DMS 273 (cell line): Measurements from ENCODE around the gene ZNF782.
"Not testable (repeated sequence)": the region's sequence is repeated elsewhere in the genome, so short reads cannot be mapped to it uniquely, and the experiment has no call there.

Experiments
- DNase-seq: peaks from one replicate; lab custom pipeline; 2025; ENCODE audit not compliant: unreplicated experiment; lab: John Stamatoyannopoulos, UW

Gene ZNF782

GRCh38 chr9:96853781-96854650, at the start of gene ZNF782:
ZNF782 (minus strand) TSS chr9:96854514; CDS start chr9:96851961, 2,553 bp downstream.
- DNase-seq = peak; percentile 98

DNA sequence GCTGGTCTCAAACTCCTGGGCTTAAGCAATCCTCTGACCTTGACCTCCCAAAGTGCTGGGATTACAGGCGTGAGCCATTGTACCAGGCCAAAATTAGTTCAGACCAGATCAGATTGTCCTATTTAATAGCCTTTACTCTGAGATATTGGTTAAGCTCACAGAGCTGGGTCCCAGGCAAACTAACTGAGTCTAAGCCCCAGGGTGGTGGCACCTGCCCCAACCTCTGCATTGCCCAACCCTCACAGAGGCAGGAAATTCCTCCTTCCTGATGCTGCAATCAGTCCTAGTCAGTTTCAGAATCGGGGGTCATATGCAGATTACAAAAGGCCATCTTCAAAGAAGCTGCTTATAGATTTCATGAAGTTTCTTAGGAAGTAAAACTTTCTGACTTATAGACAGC, 45.7 kb upstream of the ZNF782 start:
- not testable (repeated sequence) for DNase-seq

GRCh38 chr9:96892131-96892530, 37.8 kb upstream of the ZNF782 start:
- no peak for DNase-seq

DNA sequence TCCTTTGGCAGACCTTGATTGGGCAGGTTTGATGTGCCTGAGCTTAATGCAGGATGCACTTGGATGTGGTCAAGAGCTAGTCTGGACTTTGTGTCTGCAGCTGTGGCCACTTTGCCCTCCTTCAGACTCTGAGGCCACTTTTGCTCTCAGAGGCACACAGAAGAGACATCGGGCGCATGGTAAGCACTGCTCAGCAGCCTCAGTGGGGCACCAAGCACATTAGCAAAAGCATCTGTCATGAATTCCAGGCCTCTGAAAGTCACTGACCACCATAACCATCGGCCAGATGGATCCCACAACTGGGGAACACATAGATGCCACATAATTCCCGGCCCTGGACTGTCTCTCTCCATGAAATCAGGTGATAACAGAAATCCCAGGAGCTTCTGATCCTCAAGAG, 34.3 kb upstream of the ZNF782 start:
- DNase-seq = no peak

- no peak for DNase-seq
Observed at GRCh38 chr9:96885424-96885823, 31.1 kb upstream of the ZNF782 start.

GRCh38 chr9:96884443-96884842, 30.1 kb upstream of the ZNF782 start:
- DNase-seq = no peak

- no peak for DNase-seq
Observed at GRCh38 chr9:96883922-96884321, 29.6 kb upstream of the ZNF782 start.

- DNase-seq = no peak
Observed at GRCh38 chr9:96877269-96877668, 23.0 kb upstream of the ZNF782 start.

DNA sequence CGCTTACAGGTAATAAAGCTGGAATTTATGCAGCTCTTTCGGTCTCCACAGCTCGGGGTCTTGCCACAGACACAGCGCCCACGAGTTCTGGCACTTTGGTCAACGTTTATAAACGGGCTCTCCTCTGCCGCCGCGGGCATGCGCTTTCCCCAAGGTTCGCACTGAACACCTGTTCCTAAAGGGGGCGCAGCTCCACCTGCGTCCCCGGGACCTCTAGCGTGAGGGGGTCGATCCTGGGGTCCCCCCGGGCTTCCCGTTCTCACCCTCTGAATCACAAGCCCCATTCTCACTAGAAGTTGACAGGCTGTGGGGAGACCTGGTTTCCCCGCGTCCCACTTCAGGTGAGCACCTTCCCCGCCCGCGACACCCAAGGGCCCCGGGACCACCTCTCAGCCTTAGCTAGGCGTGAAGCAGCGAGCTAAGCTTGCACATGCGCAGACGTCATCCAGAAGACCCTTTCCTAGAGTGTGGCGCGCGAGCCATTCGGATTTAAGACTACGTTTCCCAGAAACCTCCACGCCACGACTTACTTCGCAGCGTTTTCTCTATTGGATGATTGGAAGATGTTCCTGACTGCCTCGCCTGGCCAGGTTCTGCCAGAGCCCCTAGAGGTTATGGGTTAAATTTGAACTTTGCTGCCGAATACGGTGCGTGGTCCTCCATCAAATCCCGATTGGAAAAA, 21.3 kb upstream of the ZNF782 start:
- DNase-seq = peak; percentile 96

- DNase-seq = peak; percentile 46
Observed at GRCh38 chr9:96874947-96875460, 20.7 kb upstream of the ZNF782 start.

GRCh38 chr9:96874201-96874785, 20.0 kb upstream of the ZNF782 start:
- DNase-seq = no peak

DNA sequence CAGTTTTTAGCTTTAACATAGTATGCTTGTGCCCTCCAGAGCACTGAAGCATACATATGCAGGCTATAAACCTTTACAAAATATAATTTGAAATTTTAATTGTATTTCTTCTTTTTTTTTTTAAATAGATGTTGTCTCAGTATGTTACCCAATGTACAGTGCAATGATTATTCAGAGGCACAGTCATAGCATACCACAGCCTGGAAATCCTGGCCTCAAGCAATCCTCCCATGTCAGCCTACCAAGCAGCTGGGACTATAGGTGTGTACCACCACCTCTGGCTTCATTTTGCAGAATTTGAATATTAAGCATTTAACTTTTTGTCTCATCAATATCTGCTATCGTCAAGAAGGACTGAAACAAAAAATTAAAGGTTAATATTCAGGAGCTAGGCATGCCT, 16.9 kb upstream of the ZNF782 start:
- no peak for DNase-seq

DNA sequence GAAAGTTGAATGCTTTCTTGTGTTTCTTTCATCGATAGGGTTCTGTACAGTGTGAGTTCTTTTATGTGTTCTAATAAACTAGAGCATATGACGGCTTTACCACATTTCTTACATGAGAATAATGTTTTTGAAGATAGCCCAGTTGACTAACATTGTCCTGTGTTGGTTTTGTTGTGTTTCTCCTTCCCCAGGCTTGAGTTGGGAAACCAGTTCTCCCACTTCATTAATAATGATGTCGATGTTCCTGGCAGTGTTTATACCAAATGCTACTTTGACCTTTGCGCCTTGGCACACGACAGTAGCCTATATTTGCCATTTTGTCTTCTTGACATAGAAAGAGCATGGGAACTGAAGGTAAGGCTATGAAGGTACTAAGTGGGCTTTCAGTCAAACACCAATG, 14.4 kb upstream of the ZNF782 start:
- DNase-seq = no peak

GRCh38 chr9:96867079-96867804, 12.9 kb upstream of the ZNF782 start:
- DNase-seq = no peak

GRCh38 chr9:96865240-96865639, 10.9 kb upstream of the ZNF782 start:
- DNase-seq = not testable (repeated sequence)

- no peak for DNase-seq
Observed at GRCh38 chr9:96859461-96860198, 5.3 kb upstream of the ZNF782 start.

- no peak for DNase-seq
Observed at GRCh38 chr9:96858670-96859069, 4.4 kb upstream of the ZNF782 start.

- no peak for DNase-seq
Observed at GRCh38 chr9:96858018-96858573, 3.8 kb upstream of the ZNF782 start.

DNA sequence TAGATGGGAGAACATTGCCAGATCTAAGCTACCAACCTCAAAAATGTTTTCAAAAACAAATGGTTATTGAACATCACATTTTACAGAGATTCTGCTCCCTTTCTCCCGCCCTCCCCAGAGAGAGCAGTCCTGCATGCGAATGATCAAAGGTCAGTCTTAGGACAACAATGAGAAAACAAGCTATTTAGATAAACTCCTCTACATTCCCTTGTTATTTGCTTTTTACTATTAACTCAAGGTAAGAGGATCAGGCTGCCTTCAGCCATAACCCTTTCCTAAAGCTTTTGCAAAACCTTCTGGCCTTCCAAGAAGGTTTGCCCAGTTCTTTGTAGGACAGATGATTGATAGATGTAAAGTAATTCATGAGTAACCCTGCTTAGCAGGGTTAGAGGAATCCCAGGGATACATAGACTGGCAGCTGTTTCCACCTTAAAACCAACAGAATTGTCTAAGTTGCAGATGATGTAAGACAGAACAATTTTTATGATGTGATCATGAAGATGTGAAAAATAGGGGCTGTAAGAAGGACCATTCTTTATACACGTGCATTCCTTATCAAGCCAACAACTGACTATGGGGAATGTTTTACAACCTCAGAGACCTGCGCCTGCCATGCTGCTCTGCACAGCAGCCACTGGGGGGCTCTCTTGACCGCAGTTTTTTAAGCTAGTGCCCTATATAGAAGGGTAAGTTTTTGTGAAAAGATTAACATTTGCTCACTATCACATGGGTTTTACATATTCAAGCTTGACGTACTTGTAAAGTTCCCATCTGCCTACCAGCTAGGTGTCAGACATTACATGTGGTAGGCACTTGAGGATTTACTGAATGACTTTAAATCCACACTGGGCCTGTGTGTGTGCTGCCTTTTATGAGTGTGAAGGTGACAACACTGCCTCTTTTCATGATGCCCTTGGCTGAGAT, 2.3 kb upstream of the ZNF782 start:
- peak; percentile 80 for DNase-seq
